Measurements from ENCODE around the gene OPA3. TPM values are rescaled to one million over a fixed set of nuclear protein-coding genes. Genes with fewer than 3 reads are reported as not detected.

Gene OPA3
- total and polyA plus RNA-seq, 4 donors, result 3.5 to 13.6 (median 7.7) TPM

GRCh38 chr19:45587873-45588272, 3.3 kb upstream of the OPA3 start:
- no peak overlapping the region for H3K27ac ChIP-seq (ENCODE audit: low read depth in 1 of 2, low read length in 1 of 2)

GRCh38 chr19:45585158-45585577, 566 bp upstream of the OPA3 start:
- Histone ChIP-seq H3K4me3 (peak overlapping the region; percentile 34), H3K9ac (ENCODE audit: insufficient read depth in 1 of 2, low read length in 2 of 2) (peak overlapping the region; percentile 25 to 78), H3K9me3 (ENCODE audit: control insufficient read depth in 4 of 4, insufficient read depth in 3 of 4, low read length in 3 of 4) (peaks cover 0 to 2% (median 0%) of the 10 kb centered on the region in 4 donors), H3K36me3 (ENCODE audit: control insufficient read depth in 4 of 4, insufficient read depth in 4 of 4, low read length in 4 of 4) (peaks cover 0 to 3% (median under 1%) of the 10 kb centered on the region in 4 donors), H3K27me3 (ENCODE audit: control insufficient read depth in 3 of 3, insufficient read depth in 3 of 3, low read length in 2 of 3) (no peaks in the 10 kb centered on the region), H3K27ac (ENCODE audit: low read depth in 1 of 2, low read length in 1 of 2) (peak overlapping the region; percentile 93 to 94), H3K4me1 (ENCODE audit: control insufficient read depth in 5 of 5, insufficient read depth in 5 of 5, low read length in 5 of 5) (peaks cover 0 to 8% (median 3%) of the 10 kb centered on the region in 5 donors)
- WGBS, 2 donors, result 24 to 25% methylated on average over 7 of the region's 7 CpGs
- TF ChIP-seq CTCF (IDR thresholded peaks at IDR 0.05; ENCODE audit: control extremely low read depth, extremely low read depth), result no peak
- ATAC-seq (ENCODE audit: insufficient read depth, low FRiP score) (no peak), DNase-seq (no peak)

More at GRCh38 chr19:45587873-45588272, 3.3 kb upstream of the OPA3 start:
- WGBS, 2 donors, result 78 to 84% methylated on average over 4 of the region's 4 CpGs
- Histone ChIP-seq H3K4me1 (ENCODE audit: control insufficient read depth in 5 of 5, insufficient read depth in 5 of 5, low read length in 5 of 5) (peaks cover 0 to 17% (median 3%) of the 10 kb centered on the region in 5 donors), H3K27me3 (ENCODE audit: control insufficient read depth in 3 of 3, insufficient read depth in 3 of 3, low read length in 2 of 3) (peaks cover 0 to 10% (median 2%) of the 10 kb centered on the region in 3 donors), H3K9me3 (ENCODE audit: control insufficient read depth in 4 of 4, insufficient read depth in 3 of 4, low read length in 3 of 4) (no peaks in the 10 kb centered on the region), H3K4me3 (no peak overlapping the region), H3K9ac (ENCODE audit: insufficient read depth in 1 of 2, low read length in 2 of 2) (no peak overlapping the region), H3K36me3 (ENCODE audit: control insufficient read depth in 4 of 4, insufficient read depth in 4 of 4, low read length in 4 of 4) (peaks cover 0 to 7% (median 0%) of the 10 kb centered on the region in 4 donors)
- no peak for TF ChIP-seq CTCF (IDR thresholded peaks at IDR 0.05; ENCODE audit: control extremely low read depth, extremely low read depth)
- DNase-seq, result no peak
- ATAC-seq (ENCODE audit: insufficient read depth, low FRiP score), result no peak

GRCh38 chr19:45581576-45581975, 3.0 kb downstream of the OPA3 start:
- Histone ChIP-seq H3K9ac (ENCODE audit: insufficient read depth in 1 of 2, low read length in 2 of 2) (no peak overlapping the region), H3K27ac (ENCODE audit: low read depth in 1 of 2, low read length in 1 of 2) (no peak overlapping the region), H3K4me3 (no peak overlapping the region), H3K36me3 (ENCODE audit: control insufficient read depth in 4 of 4, insufficient read depth in 4 of 4, low read length in 4 of 4) (peaks cover 0 to 3% (median under 1%) of the 10 kb centered on the region in 4 donors), H3K9me3 (ENCODE audit: control insufficient read depth in 4 of 4, insufficient read depth in 3 of 4, low read length in 3 of 4) (peaks cover 0 to 2% (median 0%) of the 10 kb centered on the region in 4 donors), H3K4me1 (ENCODE audit: control insufficient read depth in 5 of 5, insufficient read depth in 5 of 5, low read length in 5 of 5) (peaks cover 0 to 11% (median 4%) of the 10 kb centered on the region in 5 donors), H3K27me3 (ENCODE audit: control insufficient read depth in 3 of 3, insufficient read depth in 3 of 3, low read length in 2 of 3) (no peaks in the 10 kb centered on the region)
- WGBS, 2 donors, result 96 to 97% methylated on average over 7 of the region's 7 CpGs
- TF ChIP-seq CTCF (IDR thresholded peaks at IDR 0.05; ENCODE audit: control extremely low read depth, extremely low read depth), result no peak
- no peak for ATAC-seq (ENCODE audit: insufficient read depth, low FRiP score)
- DNase-seq, result no peak

GRCh38 chr19:45578861-45579260, 5.7 kb downstream of the OPA3 start:
- Histone ChIP-seq H3K9me3 (ENCODE audit: control insufficient read depth in 4 of 4, insufficient read depth in 3 of 4, low read length in 3 of 4) (peaks cover 0 to 2% (median 0%) of the 10 kb centered on the region in 4 donors), H3K36me3 (ENCODE audit: control insufficient read depth in 4 of 4, insufficient read depth in 4 of 4, low read length in 4 of 4) (peaks cover 0 to 3% (median under 1%) of the 10 kb centered on the region in 4 donors), H3K27ac (ENCODE audit: low read depth in 1 of 2, low read length in 1 of 2) (no peak overlapping the region), H3K9ac (ENCODE audit: insufficient read depth in 1 of 2, low read length in 2 of 2) (no peak overlapping the region), H3K4me3 (no peak overlapping the region), H3K4me1 (ENCODE audit: control insufficient read depth in 5 of 5, insufficient read depth in 5 of 5, low read length in 5 of 5) (peaks cover 0 to 8% (median 7%) of the 10 kb centered on the region in 5 donors), H3K27me3 (ENCODE audit: control insufficient read depth in 3 of 3, insufficient read depth in 3 of 3, low read length in 2 of 3) (no peaks in the 10 kb centered on the region)
- DNase-seq, result no peak
- no peak for ATAC-seq (ENCODE audit: insufficient read depth, low FRiP score)
- no peak for TF ChIP-seq CTCF (IDR thresholded peaks at IDR 0.05; ENCODE audit: control extremely low read depth, extremely low read depth)
- 80 to 84% methylated on average over 5 of the region's 5 CpGs for WGBS, 2 donors
